Measurements from ENCODE around the gene AGK. TPM values are rescaled to one million over a fixed set of nuclear protein-coding genes. Genes with fewer than 3 reads are reported as not detected.

Gene AGK
- total and polyA plus RNA-seq, 2 of the 8 experiments (the other 6 are each of a cell fraction or from before 2014, with no cell fraction given), result 25.8 to 34.0 TPM

DNA sequence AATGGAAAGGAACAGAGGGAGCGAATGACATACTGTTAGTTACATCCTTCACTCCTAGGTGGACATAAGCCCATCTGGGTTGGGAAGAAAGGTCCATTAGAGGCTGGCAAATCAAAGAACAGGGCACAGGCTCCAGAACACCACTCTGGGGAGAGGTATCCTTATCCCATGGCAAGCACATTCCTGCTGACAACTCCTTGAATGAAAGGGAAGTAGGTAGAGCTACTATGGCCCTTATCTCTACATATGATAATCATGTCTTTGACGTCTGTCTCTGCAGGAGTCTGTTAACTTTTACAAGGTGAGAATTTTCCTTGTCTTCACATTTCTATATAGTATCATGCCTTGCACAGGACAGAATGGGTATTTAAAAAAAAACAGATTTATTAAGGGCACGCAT, 140.3 kb downstream of the AGK start (continued):
- TF ChIP-seq CTCF (IDR thresholded peaks at IDR 0.05; ENCODE audit: control extremely low read depth in 1 of 3, insufficient read depth in 1 of 3, low read depth in 1 of 3, low read length in 3 of 3), result no peak
- TF ChIP-seq SP2 (IDR thresholded peaks at IDR 0.05; ENCODE audit: low read length), result no peak
- no peak for TF ChIP-seq BACH1 (IDR thresholded peaks at IDR 0.05; ENCODE audit: low read length)
- no peak for TF ChIP-seq SIX5 (IDR thresholded peaks at IDR 0.05; ENCODE audit: low read depth, low read length)
